Body of pancreas (tissue), 4 donors: Measurements from ENCODE around the gene HNRNPR. TPM values are rescaled to one million over a fixed set of nuclear protein-coding genes. Genes with fewer than 3 reads are reported as not detected.

ENCODE experiments used
- ATAC-seq: fragments of 150-250 bp; one replicate; pipeline ENCODE4 v1.9.1; 2016
- DNase-seq, 4 donors: peaks; one replicate each; pipeline ENCODE4 v3.0.0-alpha.2; 2019
- H3K27ac ChIP-seq, 4 donors: fragments of 200-600 bp; sonication (generic); 1 replicate in 3 of 4; 2 replicates in 1 of 4; pipeline versions ENCODE4 v1.5.1 to v1.6.1; 2016 to 2019; ENCODE audit warnings: mild to moderate bottlenecking in 1 of 4, mixed read lengths in 1 of 4, moderate library complexity in 1 of 4
- H3K27me3 ChIP-seq, 2 donors: fragments of 200-600 bp; sonication (generic); one replicate each; pipeline ENCODE4 v1.6.0; 2016; ENCODE audit warnings: mild to moderate bottlenecking in 1 of 2
- H3K36me3 ChIP-seq, 2 donors: fragments of 200-600 bp; sonication (generic); replicated peaks in 1 of 2; 2 replicates each; pipeline ENCODE4 v1.5.1; 2016; ENCODE audit warnings: low read depth in 2 of 2; ENCODE audit not compliant: insufficient read depth in 1 of 2
- H3K4me1 ChIP-seq: fragments of 200-600 bp; sonication (generic); one replicate; pipeline ENCODE4 v1.6.0; 2016
- H3K4me3 ChIP-seq, 2 donors: fragments of 200-600 bp; sonication (generic); 1 replicate in 1 of 2; 2 replicates in 1 of 2; pipeline ENCODE4 v1.5.1; 2016 to 2019
- H3K9me3 ChIP-seq, 3 donors: fragments of 200-600 bp; sonication (generic); 1 replicate in 2 of 3; 2 replicates in 1 of 3; pipeline ENCODE4 v1.5.1; 2016
- POLR2A ChIP-seq, 3 donors: fragments of 450-650 bp; IDR thresholded peaks; one replicate each; pipeline ENCODE4 v1.6.1; 2016; ENCODE audit warnings: antibody characterized with exemption in 3 of 3, mild to moderate bottlenecking in 2 of 3
- WGBS, 2 donors: methylation state at CpG; one replicate each; pipeline ENCODE4 v1.1.5; 2017; 5-methylcytosine and 5-hydroxymethylcytosine counted together
- intact Hi-C: fragments of 100-400 bp; cut with DNase I; formaldehyde crosslinking; loops from one replicate; pipeline ENCODE4 v1.15.1; 2023
- total RNA-seq, 2 donors: library from RNA; depleted of rRNA; stranded (reverse); fragments of >200 nt; gene quantifications; one replicate each; pipeline ENCODE4 v1.1.0, GENCODE V29; 2016
- TF ChIP-seq, protein P1 (sequence below), 7 experiments: fragments of 450-650 bp in 4 of 7; fragments of 200-600 bp in 3 of 7; sonication (generic) in 3 of 7; IDR thresholded peaks; one replicate each; pipeline ENCODE4 v1.5.1; 2016 to 2019; ENCODE audit warnings: antibody characterized with exemption in 7 of 7

HNRNPR gene
- total RNA-seq, 2 donors from 2014 or later = 34.2 to 41.2 TPM

DNA sequence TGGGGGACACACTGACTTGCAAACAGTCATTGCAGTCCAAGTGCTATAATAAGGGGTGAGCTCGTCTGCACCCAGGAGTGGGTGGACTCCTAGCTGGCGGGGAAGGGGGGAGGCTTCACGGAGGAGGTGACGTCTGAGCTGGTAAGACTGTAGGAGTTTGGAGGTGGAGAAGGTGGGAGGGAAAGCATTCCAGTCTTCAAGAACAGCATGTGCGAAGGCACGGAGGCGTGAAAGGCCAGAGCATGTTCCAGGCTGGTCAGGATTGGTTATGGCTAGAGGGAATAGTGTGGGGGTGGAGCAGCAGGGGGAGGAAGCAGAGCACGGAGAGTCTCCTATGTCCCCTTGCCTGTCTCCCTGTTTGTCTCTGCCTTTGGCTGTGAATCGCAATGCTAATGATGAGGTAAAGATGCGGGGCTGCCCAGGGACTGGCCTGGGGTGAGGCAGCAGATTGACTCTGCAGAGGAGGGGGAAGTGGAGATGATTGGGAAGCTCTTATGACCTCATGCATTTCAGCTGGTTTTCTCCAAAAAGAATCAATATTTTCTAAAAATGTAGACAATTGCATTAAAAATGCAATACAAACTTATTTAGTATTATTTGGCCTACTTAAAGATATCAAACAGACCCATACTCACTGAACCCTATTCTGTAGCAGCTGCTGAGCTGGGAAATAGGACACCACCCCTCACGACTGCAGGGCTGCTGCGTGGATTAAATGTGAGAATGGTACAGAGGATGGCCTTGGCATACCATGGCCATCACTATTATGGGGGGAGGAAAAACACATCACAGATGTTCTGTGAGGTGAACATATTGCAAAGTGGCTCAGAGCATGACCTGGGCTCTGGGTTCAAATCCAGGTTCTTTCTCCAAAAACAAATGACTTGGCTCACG, 28.1 kb upstream of the HNRNPR start:
- no peaks in the 10 kb centered on the region for H3K36me3 ChIP-seq
- no peaks in the 10 kb centered on the region for H3K27me3 ChIP-seq
- H3K9me3 ChIP-seq = no peaks in the 10 kb centered on the region
- 73 to 77% methylated on average over 12 to 13 of the region's 13 CpGs for WGBS, 2 donors
- ATAC-seq (no peak), DNase-seq (no peak)
- peaks cover 22% of the 10 kb centered on the region for H3K4me1 ChIP-seq
- intact Hi-C loops = no loop called here
- TF ChIP-seq POLR2A (IDR thresholded peaks at IDR 0.05) = no peak
- TF ChIP-seq, protein P1, sequence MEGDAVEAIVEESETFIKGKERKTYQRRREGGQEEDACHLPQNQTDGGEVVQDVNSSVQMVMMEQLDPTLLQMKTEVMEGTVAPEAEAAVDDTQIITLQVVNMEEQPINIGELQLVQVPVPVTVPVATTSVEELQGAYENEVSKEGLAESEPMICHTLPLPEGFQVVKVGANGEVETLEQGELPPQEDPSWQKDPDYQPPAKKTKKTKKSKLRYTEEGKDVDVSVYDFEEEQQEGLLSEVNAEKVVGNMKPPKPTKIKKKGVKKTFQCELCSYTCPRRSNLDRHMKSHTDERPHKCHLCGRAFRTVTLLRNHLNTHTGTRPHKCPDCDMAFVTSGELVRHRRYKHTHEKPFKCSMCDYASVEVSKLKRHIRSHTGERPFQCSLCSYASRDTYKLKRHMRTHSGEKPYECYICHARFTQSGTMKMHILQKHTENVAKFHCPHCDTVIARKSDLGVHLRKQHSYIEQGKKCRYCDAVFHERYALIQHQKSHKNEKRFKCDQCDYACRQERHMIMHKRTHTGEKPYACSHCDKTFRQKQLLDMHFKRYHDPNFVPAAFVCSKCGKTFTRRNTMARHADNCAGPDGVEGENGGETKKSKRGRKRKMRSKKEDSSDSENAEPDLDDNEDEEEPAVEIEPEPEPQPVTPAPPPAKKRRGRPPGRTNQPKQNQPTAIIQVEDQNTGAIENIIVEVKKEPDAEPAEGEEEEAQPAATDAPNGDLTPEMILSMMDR (IDR thresholded peaks at IDR 0.05) = no peak
- no peak overlapping the region for H3K27ac ChIP-seq
- no peak overlapping the region for H3K4me3 ChIP-seq

DNA sequence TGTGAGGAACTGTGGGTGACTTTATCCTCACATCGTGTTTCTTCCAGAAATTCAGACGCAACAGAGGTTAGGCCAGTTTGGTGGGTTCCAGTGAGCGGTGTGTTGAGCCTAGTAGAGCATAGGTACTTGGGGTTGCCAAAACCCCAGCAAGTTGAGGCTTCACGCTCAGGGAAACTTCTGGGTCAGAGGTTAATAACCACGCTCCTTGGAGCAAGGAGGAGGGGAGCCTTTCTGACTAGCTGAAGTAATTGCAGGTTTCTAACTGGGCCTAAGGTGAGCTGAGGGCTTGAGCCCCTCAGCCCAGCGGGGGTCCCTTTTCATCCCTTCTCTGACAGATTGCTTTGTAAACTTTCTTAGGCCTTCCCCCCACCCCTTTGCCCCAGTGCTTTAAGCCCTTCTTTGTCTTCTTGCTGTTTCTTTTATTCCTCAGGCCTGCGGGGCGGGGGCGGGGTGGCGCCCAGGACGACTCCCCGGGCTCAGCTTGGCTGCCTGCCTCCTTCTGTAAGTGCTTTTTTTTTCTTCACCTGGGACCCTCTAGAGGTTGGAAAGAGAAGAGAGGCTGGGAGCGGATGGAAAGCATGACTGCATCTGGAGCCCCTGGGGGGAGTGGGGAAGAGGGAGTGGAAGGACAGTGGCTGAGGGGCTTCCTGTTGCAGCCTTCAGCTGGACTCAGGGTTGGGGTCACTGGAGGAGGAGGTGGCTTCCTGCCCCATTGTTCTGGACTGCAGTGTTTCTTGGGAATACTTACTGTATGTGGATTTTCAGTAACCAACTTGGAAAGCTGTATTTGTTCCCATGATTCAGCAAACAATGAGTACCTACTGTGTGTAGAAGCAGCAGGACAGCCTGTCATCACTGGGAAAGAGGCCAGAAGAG, 26.9 kb upstream of the HNRNPR start:
- WGBS, 2 donors = 28 to 31% methylated on average over 13 of the region's 13 CpGs
- DNase-seq (peak in 1 of 4 donors; percentile 20), ATAC-seq (no peak)
- Histone ChIP-seq H3K4me3 (no peak overlapping the region), H3K27me3 (no peaks in the 10 kb centered on the region), H3K27ac (peak overlapping the region in 3 of 4 donors; percentile 89 to 97 (median 97)), H3K4me1 (peaks cover 33% of the 10 kb centered on the region), H3K9me3 (no peaks in the 10 kb centered on the region), H3K36me3 (no peaks in the 10 kb centered on the region)
- intact Hi-C loops = no loop called here
- no peak for TF ChIP-seq POLR2A (IDR thresholded peaks at IDR 0.05)
- TF ChIP-seq, protein P1 (IDR thresholded peaks at IDR 0.05) = no peak

DNA sequence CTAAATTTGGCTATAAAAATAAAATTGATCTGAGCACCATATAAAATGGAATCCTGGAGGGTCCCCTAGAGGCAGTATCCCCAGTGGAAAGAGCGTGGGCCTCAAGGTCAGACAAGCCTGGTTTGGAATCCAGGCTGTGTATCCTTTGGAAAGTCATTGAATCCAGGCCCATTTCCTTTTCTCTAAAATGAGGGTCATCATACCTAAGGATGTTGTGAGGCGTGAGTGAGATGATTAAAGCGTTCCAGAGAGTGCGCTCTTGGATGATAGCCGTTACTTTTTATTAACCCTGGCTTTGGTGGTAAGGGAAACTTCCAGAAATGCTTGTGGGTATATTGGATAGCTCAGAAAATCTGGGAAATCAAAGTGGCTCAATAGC, 26.2 kb upstream of the HNRNPR start:
- no peaks in the 10 kb centered on the region for H3K27me3 ChIP-seq
- H3K4me3 ChIP-seq = no peak overlapping the region
- ATAC-seq (no peak), DNase-seq (no peak)
- peak overlapping the region in 3 of 4 donors; percentile 89 to 97 (median 97) for H3K27ac ChIP-seq
- H3K4me1 ChIP-seq = peaks cover 33% of the 10 kb centered on the region
- 17 to 20% methylated on average over 5 of the region's 5 CpGs for WGBS, 2 donors
- H3K36me3 ChIP-seq = no peaks in the 10 kb centered on the region
- H3K9me3 ChIP-seq = no peaks in the 10 kb centered on the region
- intact Hi-C loops = no loop called here
- TF ChIP-seq, protein P1 (IDR thresholded peaks at IDR 0.05) = no peak
- TF ChIP-seq POLR2A (IDR thresholded peaks at IDR 0.05) = no peak

DNA sequence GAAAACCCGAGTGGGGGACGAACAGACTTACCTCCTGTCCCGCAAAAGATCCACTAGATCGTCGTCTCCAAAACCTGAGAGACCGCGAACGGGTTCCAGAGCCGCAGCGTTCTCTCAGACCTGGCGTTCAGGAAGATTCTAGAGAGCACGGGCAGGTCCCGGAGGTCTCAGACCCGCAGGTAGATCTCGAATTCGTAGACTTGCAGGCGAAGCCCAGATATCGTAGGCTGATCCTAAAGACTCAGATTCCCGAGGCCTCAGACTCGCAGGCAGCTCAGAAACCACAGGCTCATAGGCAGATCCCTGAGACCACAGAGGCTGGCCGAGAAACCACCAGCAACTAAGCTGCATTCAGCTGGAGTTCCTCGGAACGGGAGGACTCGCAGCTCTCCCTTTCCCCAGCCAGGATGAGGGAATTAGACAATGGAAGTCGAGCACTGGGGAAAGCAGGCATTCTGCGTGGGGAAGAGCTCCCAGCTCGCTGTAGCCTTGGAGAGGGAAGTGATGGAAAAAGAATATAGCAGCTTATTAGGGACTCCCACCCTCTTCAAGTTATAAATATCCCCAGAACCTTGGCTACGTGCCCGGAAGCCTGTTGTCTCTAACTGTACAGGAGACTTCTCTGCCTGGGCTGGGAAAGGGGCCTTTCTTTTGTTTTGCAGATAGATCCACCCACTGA, 25.4 kb upstream of the HNRNPR start, which contains the start of gene ZNF436:
Gene ZNF436 (minus strand): TSS at position 502 of the 679 bp plus-strand sequence. CDS start 1,831 bp downstream, outside the sequence.
- 0 to 5% methylated on average over 5 to 29 of the region's 29 CpGs for WGBS, 2 donors
- Histone ChIP-seq H3K27me3 (no peaks in the 10 kb centered on the region), H3K4me3 (peak within 1 kb of the TSS; percentile 54 to 75), H3K27ac (peak within 1 kb of the TSS; percentile 87 to 97 (median 93)), H3K36me3 (peaks cover 0 to 1% of the 10 kb centered on the region in 2 donors), H3K9me3 (peaks cover 0 to 4% (median 0%) of the 10 kb centered on the region in 3 donors), H3K4me1 (peaks cover 33% of the 10 kb centered on the region)
- no peak for TF ChIP-seq POLR2A (IDR thresholded peaks at IDR 0.05)
- ATAC-seq (no peak), DNase-seq (peak; percentile 71 to 83 (median 81))
- intact Hi-C loops = no loop called here
